GM04504 (cell line): ENCODE results near the gene KRTAP5-1.

ENCODE experiments used
- DNase-seq: peaks from one replicate; pipeline ENCODE4 v3.0.0-alpha.2; 2012; ENCODE audit warnings: low read depth

The KRTAP5-1 gene

DNA sequence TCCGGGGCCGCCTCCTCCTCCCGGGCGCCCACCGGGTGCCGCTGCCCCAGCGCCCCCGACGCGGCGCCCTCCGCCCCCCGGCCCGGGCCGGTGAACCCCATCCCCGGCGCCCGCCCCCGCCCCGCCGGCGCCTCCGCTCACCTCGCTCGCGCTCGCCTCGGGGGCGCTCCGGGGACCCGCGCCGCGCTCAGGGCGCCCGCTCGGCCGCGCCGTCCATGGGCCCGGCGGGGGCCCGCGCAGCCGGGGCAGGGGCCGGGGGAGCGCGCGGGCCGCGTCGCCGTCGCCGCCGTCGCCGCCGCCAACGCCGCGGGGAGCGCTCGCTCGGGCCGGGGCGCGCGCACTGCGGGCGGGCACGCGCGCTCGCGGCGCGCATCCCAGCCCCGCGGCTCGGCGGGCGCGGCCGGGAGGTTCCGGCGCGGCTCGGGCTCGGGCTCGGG, 13.3 kb downstream of the KRTAP5-1 start:
- no peak for DNase-seq

DNA sequence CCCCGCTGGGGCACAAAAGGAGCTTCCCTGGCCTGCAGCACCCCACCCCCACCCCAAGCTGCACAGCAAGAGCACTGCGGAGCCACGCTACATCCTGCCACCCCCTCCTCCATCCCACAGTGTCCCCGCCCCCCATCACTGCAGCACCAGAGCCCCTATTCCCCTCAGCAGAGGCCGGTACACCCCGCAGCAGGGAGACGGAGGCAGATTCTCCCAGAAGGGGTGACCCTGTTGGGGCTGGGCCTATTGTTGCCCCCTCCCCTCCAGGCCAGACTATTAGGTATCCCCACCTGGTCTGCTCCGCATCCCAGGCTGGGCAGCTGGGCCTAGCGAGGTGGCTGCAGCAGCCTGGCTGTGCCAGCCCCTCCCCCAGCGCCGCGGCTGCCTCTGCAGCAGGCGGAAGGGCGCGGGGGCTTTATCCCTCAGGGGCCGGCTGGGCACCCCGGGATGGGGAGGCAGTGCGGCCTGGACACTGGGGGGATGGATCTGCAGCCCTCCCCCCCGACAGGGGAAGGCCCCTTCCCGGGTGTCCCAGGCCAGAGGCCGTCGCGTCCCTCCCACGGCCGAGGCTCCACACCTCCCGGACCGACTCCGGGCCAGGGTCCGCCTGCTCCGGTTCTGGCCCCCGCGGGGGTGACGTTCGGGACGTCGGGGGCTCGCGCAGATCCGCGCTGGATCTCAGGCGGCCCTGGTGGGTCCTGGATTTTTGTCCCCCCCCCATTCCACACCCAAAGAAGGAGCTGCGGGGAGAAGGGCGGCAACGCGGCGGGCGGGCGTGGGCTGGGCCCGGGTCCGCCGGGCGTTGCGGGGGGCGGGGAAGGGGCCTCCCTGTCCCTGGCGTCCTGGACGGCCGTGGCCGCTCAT, 14.0 kb downstream of the KRTAP5-1 start:
- no peak for DNase-seq

GRCh38 chr11:1570531-1570895, 14.6 kb downstream of the KRTAP5-1 start:
- DNase-seq, result no peak

- DNase-seq, result no peak
Observed at GRCh38 chr11:1570001-1570453, 15.1 kb downstream of the KRTAP5-1 start.

- no peak for DNase-seq
Observed at GRCh38 chr11:1569251-1569780, 15.8 kb downstream of the KRTAP5-1 start.

DNA sequence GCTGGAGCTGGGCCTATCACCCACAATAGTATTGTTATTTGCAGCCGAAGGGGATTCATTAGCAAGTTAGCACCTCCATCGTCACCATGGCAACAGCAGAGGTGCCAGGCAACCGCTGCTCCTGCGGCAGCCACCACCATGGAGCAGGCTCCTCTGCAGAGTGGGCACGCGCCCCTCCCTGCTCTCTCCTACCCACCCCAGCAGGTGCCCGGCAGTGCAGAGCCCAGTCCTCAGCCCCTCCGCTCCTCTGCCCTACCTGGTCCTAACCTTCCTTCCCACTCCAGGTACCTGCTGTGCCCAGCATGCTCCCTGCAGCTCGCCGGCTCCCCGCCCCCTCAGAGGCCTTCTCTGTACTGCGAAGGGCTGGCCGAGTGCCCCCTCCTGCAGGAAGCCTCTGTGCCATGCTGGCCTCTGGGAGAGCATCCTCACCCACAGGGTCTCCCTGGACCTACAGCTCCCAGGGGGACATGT, 16.6 kb downstream of the KRTAP5-1 start:
- DNase-seq, result no peak

GRCh38 chr11:1567721-1568100, 17.4 kb downstream of the KRTAP5-1 start:
- DNase-seq, result no peak

GRCh38 chr11:1567052-1567720, 17.9 kb downstream of the KRTAP5-1 start:
- DNase-seq, result no peak

- DNase-seq, result no peak
Observed at GRCh38 chr11:1566381-1567051, 18.6 kb downstream of the KRTAP5-1 start.

DNA sequence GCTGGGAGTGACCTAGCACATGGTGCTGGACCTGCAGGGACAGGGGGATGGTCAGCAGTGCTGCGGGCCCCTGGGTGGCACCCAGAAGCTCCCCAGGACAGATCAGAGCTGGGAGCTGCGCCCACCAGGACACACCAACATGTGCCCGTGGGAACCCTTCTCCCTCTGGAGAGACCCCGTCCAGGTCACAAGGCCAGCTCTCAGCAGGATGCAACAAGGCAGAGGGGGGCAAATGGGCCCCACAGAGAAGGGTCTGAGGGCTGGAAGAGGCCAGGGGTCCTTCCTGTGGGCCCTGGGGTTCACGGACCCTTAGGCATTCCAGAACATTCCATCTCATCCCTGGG, 19.2 kb downstream of the KRTAP5-1 start:
- no peak for DNase-seq

- no peak for DNase-seq
Observed at GRCh38 chr11:1565173-1565903, 19.7 kb downstream of the KRTAP5-1 start.

- DNase-seq, result no peak
Observed at GRCh38 chr11:1564535-1565172, 20.4 kb downstream of the KRTAP5-1 start.

DNA sequence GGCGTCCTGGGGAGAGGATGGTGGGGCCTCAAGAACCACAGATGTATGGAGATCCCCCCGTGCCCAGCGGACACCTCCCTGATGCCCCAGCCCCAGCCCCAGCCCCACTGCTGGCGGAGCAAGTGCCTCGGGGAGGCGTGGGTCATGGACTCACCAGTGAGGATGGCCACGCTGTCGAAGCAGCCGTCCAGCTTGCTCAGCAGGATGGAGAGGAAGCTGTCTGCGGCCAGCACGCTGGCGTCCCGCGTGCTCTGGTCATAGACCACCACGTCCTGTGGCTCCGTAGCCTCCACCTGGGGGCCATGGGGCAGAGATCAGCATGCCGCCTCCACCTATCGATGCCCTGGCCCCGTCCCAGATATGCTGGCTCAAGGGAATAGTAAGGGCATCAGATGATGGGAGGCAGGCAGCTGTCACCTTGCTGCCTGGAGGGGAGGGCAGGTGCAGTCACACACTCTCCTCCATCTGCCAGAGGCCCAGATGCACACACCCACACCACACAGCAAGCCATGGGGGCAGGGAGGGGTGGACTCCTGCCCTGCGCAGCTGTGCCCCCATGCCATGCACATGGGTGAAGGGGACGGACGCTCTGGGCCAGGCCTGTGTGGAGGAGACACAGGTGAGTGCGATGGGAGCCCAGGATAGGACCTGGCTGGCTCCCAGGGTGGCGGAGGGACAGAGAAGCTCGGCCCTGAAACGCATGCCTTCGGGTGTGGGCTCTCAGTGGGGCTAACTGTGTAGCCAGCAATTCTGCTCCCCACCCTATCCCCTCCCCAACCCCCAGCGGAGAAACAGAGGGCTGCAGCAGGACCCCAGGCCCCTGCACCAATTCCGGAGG, 21.2 kb downstream of the KRTAP5-1 start:
- DNase-seq, result no peak

DNA sequence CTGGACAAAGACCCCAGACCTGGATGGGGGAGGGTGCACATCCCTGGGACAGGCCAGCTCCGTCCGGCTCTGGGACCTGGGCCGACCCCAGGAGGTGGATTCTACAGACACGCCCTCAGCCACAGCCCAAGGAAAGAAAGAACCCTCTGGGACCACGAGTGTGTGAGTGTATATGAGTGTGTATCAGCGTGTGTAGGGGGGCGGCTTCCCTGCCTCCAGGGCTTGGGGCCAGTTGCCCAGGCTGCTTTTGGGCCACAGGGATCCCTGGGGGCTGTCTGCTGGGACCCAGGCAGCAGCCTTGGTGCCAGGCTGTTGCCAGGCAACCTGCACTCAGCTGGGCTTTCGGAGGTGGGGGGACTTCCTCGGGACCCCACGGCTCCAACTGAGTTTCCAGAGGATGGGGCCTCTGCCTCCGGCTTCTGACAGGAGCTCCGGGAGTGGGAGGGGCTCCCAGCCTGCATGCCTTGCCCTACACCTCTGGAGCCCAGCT, 21.9 kb downstream of the KRTAP5-1 start:
- no peak for DNase-seq

DNA sequence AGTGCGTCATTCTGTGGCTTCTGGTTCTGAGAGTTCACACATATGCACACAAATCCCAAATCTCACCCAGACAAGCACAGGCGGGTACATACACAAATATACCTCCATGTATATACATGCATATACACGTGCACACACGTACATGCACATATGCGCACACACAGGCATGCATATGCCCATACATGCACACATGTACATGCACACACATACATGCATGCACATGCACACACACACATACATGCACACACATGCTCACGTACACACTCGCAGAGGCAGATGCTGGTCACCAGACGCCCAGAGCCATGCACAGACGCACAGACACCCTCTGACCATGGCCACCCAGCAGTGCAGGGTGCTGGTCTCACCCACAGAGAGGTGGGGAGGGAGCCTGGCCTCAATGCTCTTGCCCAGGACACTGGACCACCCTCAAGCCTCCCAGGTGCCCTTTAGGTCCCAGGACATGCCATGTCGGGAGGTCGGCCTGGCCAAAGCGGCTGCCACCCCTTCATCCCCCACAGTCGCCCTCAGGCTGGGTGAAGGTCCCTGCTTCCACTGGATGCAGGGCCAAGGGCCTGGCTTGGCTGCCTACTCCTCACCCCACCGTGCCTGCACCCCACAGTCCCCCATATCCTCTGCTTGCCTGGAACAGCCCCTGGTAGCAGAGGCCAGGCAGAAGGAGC, 22.5 kb downstream of the KRTAP5-1 start:
- DNase-seq, result no peak

DNA sequence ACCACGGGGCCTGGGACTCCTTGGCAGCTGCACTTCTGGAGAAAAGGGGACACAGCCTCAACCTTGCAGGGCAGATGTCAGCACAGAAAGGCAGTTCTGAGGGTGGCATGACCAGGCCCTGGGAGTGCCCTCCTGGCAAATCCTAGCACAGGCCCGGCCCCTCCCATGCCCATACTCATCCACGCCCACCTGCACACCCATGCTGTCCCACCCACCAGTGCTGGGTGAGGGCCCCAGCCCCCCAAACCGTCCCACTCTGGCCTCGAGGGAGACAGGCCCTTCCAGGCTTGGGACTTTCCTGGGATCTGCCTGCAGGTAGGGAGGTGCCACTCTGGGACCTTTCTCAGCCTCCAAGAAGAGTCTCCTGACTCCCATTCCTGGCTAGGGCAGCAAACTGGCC, 23.1 kb downstream of the KRTAP5-1 start:
- no peak for DNase-seq

- DNase-seq, result no peak
Observed at GRCh38 chr11:1561266-1561665, 23.8 kb downstream of the KRTAP5-1 start.

DNA sequence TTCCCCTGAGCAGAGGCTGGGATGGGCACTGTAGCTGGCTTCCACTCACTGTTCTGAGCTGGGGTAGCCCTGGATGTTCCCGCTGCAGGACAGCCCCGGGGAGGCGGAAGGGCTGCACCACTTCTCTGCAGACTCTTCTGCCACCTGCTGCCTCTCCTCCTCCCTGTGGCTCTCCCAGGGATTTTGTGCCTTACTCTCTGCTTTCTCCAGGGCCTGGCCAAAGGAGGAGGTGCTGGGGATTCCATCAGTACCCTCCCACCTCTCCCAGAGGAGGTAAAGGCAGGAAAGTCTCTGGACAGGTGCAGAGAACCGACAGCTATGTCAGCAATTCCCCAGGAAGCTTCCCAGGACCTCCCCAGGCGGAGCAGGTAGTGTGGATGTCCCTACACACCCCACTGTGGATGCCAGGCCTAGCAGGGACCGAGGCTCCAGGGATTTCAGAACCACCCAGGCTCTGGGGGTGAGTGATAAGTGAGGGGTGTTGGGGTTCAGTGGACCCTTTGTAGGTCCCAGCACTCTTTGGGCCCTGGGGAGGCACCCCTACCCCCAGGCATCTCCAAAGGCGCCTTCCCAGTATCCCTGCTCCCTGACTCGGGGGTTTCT, 24.3 kb downstream of the KRTAP5-1 start:
- DNase-seq, result no peak

- DNase-seq, result no peak
Observed at GRCh38 chr11:1560002-1560648, 25.0 kb downstream of the KRTAP5-1 start.
